ENCODE data around the gene ZP2. TPM values are rescaled to one million over a fixed set of nuclear protein-coding genes. Genes with fewer than 3 reads are reported as not detected.
A peak's percentile ranks its signal among the peaks of the same experiment; 100 is the strongest.

ZP2 gene
- total and polyA plus RNA-seq, 4 donors: not detected

DNA sequence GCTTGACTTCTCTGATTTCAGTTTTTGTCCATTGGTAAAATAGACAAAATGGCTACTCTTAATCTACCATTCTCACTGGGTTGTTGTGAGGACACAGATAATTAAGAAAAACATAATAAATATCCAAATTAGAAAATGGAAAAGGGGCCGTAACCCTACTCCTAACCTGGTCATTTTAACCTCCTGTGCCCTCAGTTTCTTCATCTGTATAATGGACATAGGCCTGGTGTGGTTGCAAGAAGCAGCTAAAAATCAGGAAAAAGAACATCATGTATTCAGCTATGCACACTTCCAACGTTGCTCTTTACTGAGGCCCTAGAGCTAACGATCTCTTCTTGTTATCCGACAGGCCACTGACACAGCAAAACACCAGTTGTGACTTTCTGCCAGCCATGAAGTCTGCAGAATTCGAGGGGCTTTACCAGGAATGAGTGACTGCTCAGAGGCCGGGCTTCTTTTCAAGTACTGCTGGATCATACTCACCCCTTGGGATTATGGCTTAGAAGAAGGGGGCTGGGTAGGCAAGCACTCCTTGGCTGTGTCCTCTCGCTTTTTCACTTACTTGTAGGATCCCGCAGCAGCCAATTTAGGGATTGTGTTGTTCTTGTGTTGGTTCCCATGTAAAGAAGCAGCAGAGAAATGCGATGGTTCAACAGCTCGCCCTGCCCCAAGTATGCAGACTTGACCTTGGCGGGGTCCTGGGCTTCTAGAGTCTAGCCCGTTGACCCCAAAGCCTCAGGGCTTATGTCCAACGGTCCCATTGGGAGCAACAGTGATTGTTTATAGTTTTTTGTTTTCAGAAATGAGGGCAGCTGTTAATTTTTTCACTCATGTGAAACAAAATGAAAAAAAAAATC, 32.0 kb downstream of the ZP2 start:
- Histone ChIP-seq H3K4me3 (ENCODE audit: low read depth in 1 of 3, low read length in 3 of 3) (no peak overlapping the region), H3K27ac (ENCODE audit: low read depth in 1 of 2, low read length in 2 of 2) (no peak overlapping the region), H3K4me1 (ENCODE audit: control insufficient read depth in 4 of 4, insufficient read depth in 4 of 4, low read length in 3 of 4) (no peaks in the 10 kb centered on the region), H3K9me3 (ENCODE audit: control insufficient read depth in 4 of 4, low read length in 3 of 4) (no peaks in the 10 kb centered on the region), H3K27me3 (ENCODE audit: control insufficient read depth in 4 of 4, insufficient read depth in 4 of 4, low read length in 3 of 4) (no peaks in the 10 kb centered on the region), H3K36me3 (ENCODE audit: control insufficient read depth in 4 of 4, insufficient read depth in 3 of 4, low read depth in 1 of 4, low read length in 3 of 4) (peaks cover 0 to 3% (median under 1%) of the 10 kb centered on the region in 4 donors), H3K9ac (ENCODE audit: low read depth in 1 of 2, low read length in 2 of 2) (no peak overlapping the region)
- WGBS: 86% methylated on average over 13 of the region's 13 CpGs
- peak; percentile 58 for TF ChIP-seq NR2F2 (IDR thresholded peaks at IDR 0.05)
- no peak for TF ChIP-seq FOXA2 (IDR thresholded peaks at IDR 0.05)
- no peak for DNase-seq (ENCODE audit: low spot score)

DNA sequence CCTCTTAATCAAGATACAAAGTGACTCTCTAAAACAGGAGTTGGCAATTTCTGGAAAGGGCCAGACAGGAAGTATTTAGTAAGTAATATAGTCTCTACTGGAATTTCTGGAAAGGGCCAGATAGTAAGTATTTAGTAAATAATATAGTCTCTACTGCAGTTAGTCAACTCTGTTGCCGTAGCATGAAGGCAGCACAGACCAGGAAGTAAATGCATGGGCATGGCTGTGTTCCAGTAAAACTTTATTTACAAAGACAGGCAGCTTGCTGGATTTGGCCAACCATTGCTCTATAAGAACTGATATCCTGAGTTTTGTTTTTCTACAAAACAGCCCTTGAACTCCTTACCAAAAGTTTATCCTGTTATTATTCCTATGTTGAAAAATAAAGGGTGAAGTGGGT, 36.0 kb downstream of the ZP2 start:
- no peaks in the 10 kb centered on the region for H3K4me1 ChIP-seq (ENCODE audit: control insufficient read depth in 4 of 4, insufficient read depth in 4 of 4, low read length in 3 of 4)
- no peaks in the 10 kb centered on the region for H3K9me3 ChIP-seq (ENCODE audit: control insufficient read depth in 4 of 4, low read length in 3 of 4)
- H3K4me3 ChIP-seq (ENCODE audit: low read depth in 1 of 3, low read length in 3 of 3): no peak overlapping the region
- H3K36me3 ChIP-seq (ENCODE audit: control insufficient read depth in 4 of 4, insufficient read depth in 3 of 4, low read depth in 1 of 4, low read length in 3 of 4): peaks cover 0 to 2% (median 0%) of the 10 kb centered on the region in 4 donors
- H3K9ac ChIP-seq (ENCODE audit: low read depth in 1 of 2, low read length in 2 of 2): no peak overlapping the region
- TF ChIP-seq RXRA (IDR thresholded peaks at IDR 0.05) (no peak), NR2F2 (IDR thresholded peaks at IDR 0.05) (no peak), JUND (IDR thresholded peaks at IDR 0.05) (no peak), YY1 (IDR thresholded peaks at IDR 0.05) (no peak), TAF1 (conservative IDR thresholded peaks at IDR 0.05) (no peak), RAD21 (IDR thresholded peaks at IDR 0.05) (no peak), EGR1 (IDR thresholded peaks at IDR 0.05; ENCODE audit: low read depth in 2 of 2) (no peak), HNF4A (conservative IDR thresholded peaks at IDR 0.05) (no peak), GABPA (IDR thresholded peaks at IDR 0.05 in 1 of 2, conservative IDR thresholded peaks at IDR 0.05 in 1 of 2) (no peak), HNF4G (IDR thresholded peaks at IDR 0.05) (no peak), SP1 (IDR thresholded peaks at IDR 0.05) (no peak), FOXA1 (IDR thresholded peaks at IDR 0.05) (no peak), FOXA2 (IDR thresholded peaks at IDR 0.05) (no peak)
- TF ChIP-seq, protein P1, sequence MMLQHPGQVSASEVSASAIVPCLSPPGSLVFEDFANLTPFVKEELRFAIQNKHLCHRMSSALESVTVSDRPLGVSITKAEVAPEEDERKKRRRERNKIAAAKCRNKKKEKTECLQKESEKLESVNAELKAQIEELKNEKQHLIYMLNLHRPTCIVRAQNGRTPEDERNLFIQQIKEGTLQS (IDR thresholded peaks at IDR 0.05): no peak
- TF ChIP-seq, protein P2, sequence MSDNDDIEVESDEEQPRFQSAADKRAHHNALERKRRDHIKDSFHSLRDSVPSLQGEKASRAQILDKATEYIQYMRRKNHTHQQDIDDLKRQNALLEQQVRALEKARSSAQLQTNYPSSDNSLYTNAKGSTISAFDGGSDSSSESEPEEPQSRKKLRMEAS (IDR thresholded peaks at IDR 0.05): no peak
- TF ChIP-seq, protein P3, sequence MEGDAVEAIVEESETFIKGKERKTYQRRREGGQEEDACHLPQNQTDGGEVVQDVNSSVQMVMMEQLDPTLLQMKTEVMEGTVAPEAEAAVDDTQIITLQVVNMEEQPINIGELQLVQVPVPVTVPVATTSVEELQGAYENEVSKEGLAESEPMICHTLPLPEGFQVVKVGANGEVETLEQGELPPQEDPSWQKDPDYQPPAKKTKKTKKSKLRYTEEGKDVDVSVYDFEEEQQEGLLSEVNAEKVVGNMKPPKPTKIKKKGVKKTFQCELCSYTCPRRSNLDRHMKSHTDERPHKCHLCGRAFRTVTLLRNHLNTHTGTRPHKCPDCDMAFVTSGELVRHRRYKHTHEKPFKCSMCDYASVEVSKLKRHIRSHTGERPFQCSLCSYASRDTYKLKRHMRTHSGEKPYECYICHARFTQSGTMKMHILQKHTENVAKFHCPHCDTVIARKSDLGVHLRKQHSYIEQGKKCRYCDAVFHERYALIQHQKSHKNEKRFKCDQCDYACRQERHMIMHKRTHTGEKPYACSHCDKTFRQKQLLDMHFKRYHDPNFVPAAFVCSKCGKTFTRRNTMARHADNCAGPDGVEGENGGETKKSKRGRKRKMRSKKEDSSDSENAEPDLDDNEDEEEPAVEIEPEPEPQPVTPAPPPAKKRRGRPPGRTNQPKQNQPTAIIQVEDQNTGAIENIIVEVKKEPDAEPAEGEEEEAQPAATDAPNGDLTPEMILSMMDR (IDR thresholded peaks at IDR 0.05; ENCODE audit: low read depth, low read length, missing input control): no peak
- TF ChIP-seq, protein P4, sequence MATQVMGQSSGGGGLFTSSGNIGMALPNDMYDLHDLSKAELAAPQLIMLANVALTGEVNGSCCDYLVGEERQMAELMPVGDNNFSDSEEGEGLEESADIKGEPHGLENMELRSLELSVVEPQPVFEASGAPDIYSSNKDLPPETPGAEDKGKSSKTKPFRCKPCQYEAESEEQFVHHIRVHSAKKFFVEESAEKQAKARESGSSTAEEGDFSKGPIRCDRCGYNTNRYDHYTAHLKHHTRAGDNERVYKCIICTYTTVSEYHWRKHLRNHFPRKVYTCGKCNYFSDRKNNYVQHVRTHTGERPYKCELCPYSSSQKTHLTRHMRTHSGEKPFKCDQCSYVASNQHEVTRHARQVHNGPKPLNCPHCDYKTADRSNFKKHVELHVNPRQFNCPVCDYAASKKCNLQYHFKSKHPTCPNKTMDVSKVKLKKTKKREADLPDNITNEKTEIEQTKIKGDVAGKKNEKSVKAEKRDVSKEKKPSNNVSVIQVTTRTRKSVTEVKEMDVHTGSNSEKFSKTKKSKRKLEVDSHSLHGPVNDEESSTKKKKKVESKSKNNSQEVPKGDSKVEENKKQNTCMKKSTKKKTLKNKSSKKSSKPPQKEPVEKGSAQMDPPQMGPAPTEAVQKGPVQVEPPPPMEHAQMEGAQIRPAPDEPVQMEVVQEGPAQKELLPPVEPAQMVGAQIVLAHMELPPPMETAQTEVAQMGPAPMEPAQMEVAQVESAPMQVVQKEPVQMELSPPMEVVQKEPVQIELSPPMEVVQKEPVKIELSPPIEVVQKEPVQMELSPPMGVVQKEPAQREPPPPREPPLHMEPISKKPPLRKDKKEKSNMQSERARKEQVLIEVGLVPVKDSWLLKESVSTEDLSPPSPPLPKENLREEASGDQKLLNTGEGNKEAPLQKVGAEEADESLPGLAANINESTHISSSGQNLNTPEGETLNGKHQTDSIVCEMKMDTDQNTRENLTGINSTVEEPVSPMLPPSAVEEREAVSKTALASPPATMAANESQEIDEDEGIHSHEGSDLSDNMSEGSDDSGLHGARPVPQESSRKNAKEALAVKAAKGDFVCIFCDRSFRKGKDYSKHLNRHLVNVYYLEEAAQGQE (IDR thresholded peaks at IDR 0.05): no peak
- TF ChIP-seq, protein P5, sequence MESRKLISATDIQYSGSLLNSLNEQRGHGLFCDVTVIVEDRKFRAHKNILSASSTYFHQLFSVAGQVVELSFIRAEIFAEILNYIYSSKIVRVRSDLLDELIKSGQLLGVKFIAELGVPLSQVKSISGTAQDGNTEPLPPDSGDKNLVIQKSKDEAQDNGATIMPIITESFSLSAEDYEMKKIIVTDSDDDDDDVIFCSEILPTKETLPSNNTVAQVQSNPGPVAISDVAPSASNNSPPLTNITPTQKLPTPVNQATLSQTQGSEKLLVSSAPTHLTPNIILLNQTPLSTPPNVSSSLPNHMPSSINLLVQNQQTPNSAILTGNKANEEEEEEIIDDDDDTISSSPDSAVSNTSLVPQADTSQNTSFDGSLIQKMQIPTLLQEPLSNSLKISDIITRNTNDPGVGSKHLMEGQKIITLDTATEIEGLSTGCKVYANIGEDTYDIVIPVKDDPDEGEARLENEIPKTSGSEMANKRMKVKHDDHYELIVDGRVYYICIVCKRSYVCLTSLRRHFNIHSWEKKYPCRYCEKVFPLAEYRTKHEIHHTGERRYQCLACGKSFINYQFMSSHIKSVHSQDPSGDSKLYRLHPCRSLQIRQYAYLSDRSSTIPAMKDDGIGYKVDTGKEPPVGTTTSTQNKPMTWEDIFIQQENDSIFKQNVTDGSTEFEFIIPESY (IDR thresholded peaks at IDR 0.05): no peak
- no peak overlapping the region for H3K27ac ChIP-seq (ENCODE audit: low read depth in 1 of 2, low read length in 2 of 2)
- H3K27me3 ChIP-seq (ENCODE audit: control insufficient read depth in 4 of 4, insufficient read depth in 4 of 4, low read length in 3 of 4): no peaks in the 10 kb centered on the region
- 76% methylated on average over 1 of the region's 1 CpG for WGBS
- no peak for DNase-seq (ENCODE audit: low spot score)
